OCI-LY3 (cell line): ENCODE measurements around the gene RYK.

Experiments used
- H2AFZ ChIP-seq: fragments of 200-600, 300-600 bp; shearing (Covaris generic); 2 replicates; pipeline ENCODE4 v1.6.0; 2014; ENCODE audit warnings: antibody characterized with exemption, low read depth, low read length
- H3K27ac ChIP-seq: fragments of 200-600, 300-600 bp; sonication (generic); 2 replicates; pipeline ENCODE4 v1.5.1; 2014; ENCODE audit warnings: mild to moderate bottlenecking, low read length, moderate library complexity, mixed read lengths
- H3K27me3 ChIP-seq: fragments of 200-600, 300-600 bp; sonication (generic); 2 replicates; pipeline ENCODE4 v1.6.1; 2014; ENCODE audit warnings: low read depth, low read length, mixed read lengths
- H3K36me3 ChIP-seq: fragments of 200-600, 300-600 bp; sonication (generic); replicated peaks from 2 replicates; pipeline ENCODE3; 2014; ENCODE audit warnings: low read depth, low read length, mixed read lengths
- H3K4me1 ChIP-seq: fragments of 300-600, 200-600 bp; sonication (generic); 2 replicates; pipeline ENCODE4 v1.6.1; 2014; ENCODE audit warnings: low read length, mixed read lengths
- H3K4me2 ChIP-seq: fragments of 200-600, 300-600 bp; sonication (generic); 2 replicates; pipeline ENCODE4 v1.6.1; 2014; ENCODE audit warnings: low read length, mixed read lengths
- H3K4me3 ChIP-seq: fragments of 300-600, 200-600 bp; sonication (generic); 2 replicates; pipeline ENCODE4 v1.5.1; 2014; ENCODE audit warnings: antibody characterized with exemption, mild to moderate bottlenecking, low read length, moderate library complexity
- H3K79me2 ChIP-seq: fragments of 300-600, 200-600 bp; shearing (Covaris generic); 2 replicates; pipeline ENCODE4 v1.6.1; 2014; ENCODE audit warnings: mild to moderate bottlenecking, low read length, mixed read lengths
- H3K9ac ChIP-seq: fragments of 300-600, 200-600 bp; shearing (Covaris generic); 2 replicates; pipeline ENCODE4 v1.6.0; 2014; ENCODE audit warnings: mild to moderate bottlenecking, low read length, moderate library complexity
- H3K9me3 ChIP-seq: fragments of 200-600, 300-600 bp; shearing (Covaris generic); 2 replicates; pipeline ENCODE4 v1.6.1; 2014; ENCODE audit warnings: low read length, mixed read lengths; ENCODE audit not compliant: insufficient read depth
- H4K20me1 ChIP-seq: fragments of 200-600, 300-600 bp; sonication (generic); 2 replicates; pipeline ENCODE4 v1.6.1; 2016; ENCODE audit warnings: low read length, mixed read lengths; ENCODE audit not compliant: insufficient read depth
- CTCF ChIP-seq: fragments of 200-600, 300-600 bp; sonication (generic); IDR thresholded peaks from 2 replicates; pipeline ENCODE4 v1.5.1; 2014; ENCODE audit warnings: antibody characterized with exemption, low read length, low read depth
- EZH2phosphoT487 ChIP-seq: fragments of 200-600 bp; shearing (Covaris generic); IDR thresholded peaks from 2 replicates; pipeline ENCODE4 v1.6.1; 2018; ENCODE audit warnings: antibody characterized with exemption, mixed run types, low read depth

Gene RYK

GRCh38 chr3:134189849-134190248 lies 60.8 kb downstream of the RYK start:
- TF ChIP-seq CTCF (no peak), EZH2phosphoT487 (no peak)
- Histone ChIP-seq H3K4me1 (no peaks in the 10 kb centered on the region), H3K27me3 (no peaks in the 10 kb centered on the region), H3K36me3 (peaks cover 4% of the 10 kb centered on the region), H3K4me2 (no peak overlapping the region), H3K79me2 (no peaks in the 10 kb centered on the region), H4K20me1 (no peaks in the 10 kb centered on the region), H2AFZ (no peak overlapping the region), H3K9ac (no peak overlapping the region), H3K9me3 (no peaks in the 10 kb centered on the region), H3K4me3 (no peak overlapping the region), H3K27ac (no peak overlapping the region)

- Histone ChIP-seq H2AFZ (no peak overlapping the region), H3K4me2 (no peak overlapping the region), H3K79me2 (no peaks in the 10 kb centered on the region), H3K36me3 (no peaks in the 10 kb centered on the region), H3K9ac (no peak overlapping the region), H3K4me3 (no peak overlapping the region), H3K4me1 (no peaks in the 10 kb centered on the region), H3K27ac (no peak overlapping the region), H3K9me3 (no peaks in the 10 kb centered on the region), H3K27me3 (no peaks in the 10 kb centered on the region), H4K20me1 (no peaks in the 10 kb centered on the region)
- TF ChIP-seq EZH2phosphoT487 (no peak), CTCF (no peak)
These were observed 64.3 kb downstream of the RYK start for GRCh38 chr3:134186391-134186790.

GRCh38 chr3:134180761-134181160 lies 69.9 kb downstream of the RYK start:
- Histone ChIP-seq H3K27me3 (no peaks in the 10 kb centered on the region), H3K27ac (no peak overlapping the region), H3K4me2 (no peak overlapping the region), H3K36me3 (no peaks in the 10 kb centered on the region), H3K79me2 (no peaks in the 10 kb centered on the region), H2AFZ (no peak overlapping the region), H3K4me1 (no peaks in the 10 kb centered on the region), H3K9ac (no peak overlapping the region), H3K9me3 (no peaks in the 10 kb centered on the region), H3K4me3 (no peak overlapping the region), H4K20me1 (no peaks in the 10 kb centered on the region)
- TF ChIP-seq EZH2phosphoT487 (no peak), CTCF (no peak)

- no peaks in the 10 kb centered on the region for H4K20me1 ChIP-seq
- no peaks in the 10 kb centered on the region for H3K27me3 ChIP-seq
- H3K79me2 ChIP-seq, result no peaks in the 10 kb centered on the region
- H3K36me3 ChIP-seq, result no peaks in the 10 kb centered on the region
- H3K4me2 ChIP-seq, result no peak overlapping the region
- H3K9ac ChIP-seq, result no peak overlapping the region
- H2AFZ ChIP-seq, result no peak overlapping the region
- H3K27ac ChIP-seq, result no peak overlapping the region
- TF ChIP-seq EZH2phosphoT487, result no peak
- no peak for TF ChIP-seq CTCF
- H3K4me1 ChIP-seq, result no peaks in the 10 kb centered on the region
- H3K4me3 ChIP-seq, result no peak overlapping the region
- no peaks in the 10 kb centered on the region for H3K9me3 ChIP-seq
These were observed 71.2 kb downstream of the RYK start for GRCh38 chr3:134179508-134179907.
